Muscle of back (tissue), 13 donors: Measurements from ENCODE around the gene LHX8. TPM values are rescaled to one million over a fixed set of nuclear protein-coding genes. Genes with fewer than 3 reads are reported as not detected.
"Not testable (repeated sequence)": the region's sequence is repeated elsewhere in the genome, so short reads cannot be mapped to it uniquely, and the experiment has no call there.

Source experiments
- DNase-seq, 3 donors: peaks; one replicate each; pipeline versions ENCODE4 v3.0.0 to v3.0.0-alpha.2; 2013
- long read RNA-seq, 9 donors: transcript quantifications; one replicate each; lab custom pipeline, GENCODE V29; 2026
- polyA plus RNA-seq, 10 donors: library from polyadenylated mRNA; unstranded; fragments of 120-200 nt; gene quantifications; one replicate each; pipeline ENCODE4 v1.2.1, GENCODE V29; 2013; ENCODE audit not compliant: insufficient read length in 10 of 10

The LHX8 gene
- polyA plus RNA-seq, result 1 to 10 TPM in 1 of 10 donors, under 1 TPM in 4, not detected in 5; 0.11 to 1.0 (median 0.22) TPM
- long read RNA-seq, donor 1, result 0 reads
- long read RNA-seq, donor 2, result 0 reads
- long read RNA-seq, donor 3, result 0 reads
- long read RNA-seq, donor 4, result 0 reads
- long read RNA-seq, donor 5, partial matches to known transcripts, result 0 of 2 reads
- long read RNA-seq, donor 5, other reads (novel, unspliced or antisense), result 0 of 2 reads
- long read RNA-seq, donor 6, result 0 reads
- long read RNA-seq, donor 7, result 0 reads
- long read RNA-seq, donor 8, result 0 reads
- long read RNA-seq, donor 9, result 0 reads

- peak in 1 of 3 donors; percentile 74 for DNase-seq
Observed at GRCh38 chr1:75133750-75134646, at the start of gene LHX8. Gene LHX8 (plus strand): TSS chr1:75134388. CDS start chr1:75136615, 2,227 bp downstream.

GRCh38 chr1:75085931-75086330, 48.3 kb upstream of the LHX8 start:
- DNase-seq, result no peak

GRCh38 chr1:75087278-75087677, 46.9 kb upstream of the LHX8 start:
- DNase-seq, result no peak

GRCh38 chr1:75092141-75092540, 42.0 kb upstream of the LHX8 start:
- no peak for DNase-seq

- peak; percentile 11 to 75 (median 59) for DNase-seq
Observed at GRCh38 chr1:75097654-75098053, 36.5 kb upstream of the LHX8 start.

GRCh38 chr1:75099581-75099980, 34.6 kb upstream of the LHX8 start:
- DNase-seq, result peak in 2 of 3 donors; percentile 7 to 40

- DNase-seq, result peak in 1 of 3 donors; percentile 7
Observed at GRCh38 chr1:75100481-75101092, 33.6 kb upstream of the LHX8 start.

GRCh38 chr1:75112362-75112951, 21.7 kb upstream of the LHX8 start:
- not testable (repeated sequence) for DNase-seq

- no peak for DNase-seq
Observed at GRCh38 chr1:75115654-75116053, 18.5 kb upstream of the LHX8 start.

- DNase-seq, result no peak
Observed at GRCh38 chr1:75123756-75124155, 10.4 kb upstream of the LHX8 start.

GRCh38 chr1:75124510-75124909, 9.7 kb upstream of the LHX8 start:
- DNase-seq, result peak in 1 of 3 donors; percentile 24

GRCh38 chr1:75125161-75125726, 8.9 kb upstream of the LHX8 start:
- peak in 1 of 3 donors; percentile 22 for DNase-seq

- DNase-seq, result peak in 1 of 3 donors; percentile 11
Observed at GRCh38 chr1:75126611-75127101, 7.5 kb upstream of the LHX8 start.

GRCh38 chr1:75127916-75128717, 6.1 kb upstream of the LHX8 start:
- DNase-seq, result peak in 1 of 3 donors; percentile 46

GRCh38 chr1:75129660-75129982, 4.6 kb upstream of the LHX8 start:
- peak in 1 of 3 donors; percentile 30 for DNase-seq

GRCh38 chr1:75129983-75130789, 4.0 kb upstream of the LHX8 start:
- peak in 1 of 3 donors; percentile 44 for DNase-seq

GRCh38 chr1:75130865-75131564, 3.2 kb upstream of the LHX8 start:
- peak in 1 of 3 donors; percentile 45 for DNase-seq

- peak in 1 of 3 donors; percentile 48 for DNase-seq
Observed at GRCh38 chr1:75131565-75132241, 2.5 kb upstream of the LHX8 start.
